Activated T-cell treated with anti-CD3 and anti-CD28 coated beads, Interleukin-2, amount 50 U/mL, for 24 hours (primary cell): ENCODE measurements around the gene LDHD.
"Not testable (repeated sequence)": the region's sequence is repeated elsewhere in the genome, so short reads cannot be mapped to it uniquely, and the experiment has no call there.

Source experiments
- DNase-seq: peaks from one replicate; pipeline ENCODE4 v3.0.0-alpha.2; 2020
- H3K27ac Mint-ChIP-seq: 2 replicates; pipeline ENCODE4 v1.8.0; 2020; ENCODE audit warnings: mild to moderate bottlenecking, mixed read lengths
- H3K27me3 Mint-ChIP-seq: 2 replicates; pipeline ENCODE4 v1.8.0; 2020; ENCODE audit warnings: mixed read lengths
- H3K36me3 Mint-ChIP-seq: 2 replicates; pipeline ENCODE4 v1.8.0; 2020; ENCODE audit warnings: low read depth, mixed read lengths
- H3K4me1 Mint-ChIP-seq: 2 replicates; pipeline ENCODE4 v1.8.0; 2020; ENCODE audit warnings: low read depth, mixed read lengths
- H3K4me3 Mint-ChIP-seq: 2 replicates; pipeline ENCODE4 v1.8.0; 2020; ENCODE audit warnings: mild to moderate bottlenecking, moderate library complexity, mixed read lengths
- H3K9me3 Mint-ChIP-seq: 2 replicates; pipeline ENCODE4 v1.8.0; 2020; ENCODE audit warnings: mixed read lengths

The LDHD gene

DNA sequence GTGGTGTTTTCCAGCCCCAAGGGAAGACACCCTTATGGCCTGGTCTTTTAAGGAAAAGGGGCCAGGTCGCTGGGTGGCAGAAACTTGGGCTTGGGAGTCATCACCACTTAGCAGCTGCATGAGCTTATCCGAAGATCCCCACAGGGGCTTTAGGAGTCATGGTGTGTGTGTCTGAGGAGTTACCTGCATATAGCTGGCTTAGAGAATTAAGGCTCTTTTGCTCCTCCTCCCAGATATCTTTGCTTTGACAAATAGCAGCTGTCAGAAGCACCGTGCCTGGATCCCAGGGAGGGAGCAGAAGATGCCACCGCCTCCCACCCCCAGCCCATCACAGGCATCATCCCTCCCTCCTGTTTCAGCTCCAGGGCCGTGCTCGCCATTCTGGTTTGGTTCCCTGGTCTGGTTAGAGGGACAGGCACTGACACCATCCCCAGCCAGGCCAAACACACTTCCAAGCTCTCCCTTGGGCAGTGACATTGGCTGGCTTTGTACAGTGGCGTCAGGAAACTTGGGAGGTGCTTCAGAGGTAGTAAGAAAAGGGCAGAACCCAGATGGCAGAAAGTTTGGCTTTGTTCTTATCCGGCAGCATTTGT lies 17.4 kb downstream of the LDHD start:
- Mint-ChIP-seq H3K27me3 (no peaks in the 10 kb centered on the region), H3K4me3 (peak overlapping the region; percentile 63), H3K27ac (peak overlapping the region; percentile 92), H3K36me3 (peaks cover 20% of the 10 kb centered on the region), H3K4me1 (peaks cover 62% of the 10 kb centered on the region), H3K9me3 (peaks cover 3% of the 10 kb centered on the region)
- DNase-seq = no peak

DNA sequence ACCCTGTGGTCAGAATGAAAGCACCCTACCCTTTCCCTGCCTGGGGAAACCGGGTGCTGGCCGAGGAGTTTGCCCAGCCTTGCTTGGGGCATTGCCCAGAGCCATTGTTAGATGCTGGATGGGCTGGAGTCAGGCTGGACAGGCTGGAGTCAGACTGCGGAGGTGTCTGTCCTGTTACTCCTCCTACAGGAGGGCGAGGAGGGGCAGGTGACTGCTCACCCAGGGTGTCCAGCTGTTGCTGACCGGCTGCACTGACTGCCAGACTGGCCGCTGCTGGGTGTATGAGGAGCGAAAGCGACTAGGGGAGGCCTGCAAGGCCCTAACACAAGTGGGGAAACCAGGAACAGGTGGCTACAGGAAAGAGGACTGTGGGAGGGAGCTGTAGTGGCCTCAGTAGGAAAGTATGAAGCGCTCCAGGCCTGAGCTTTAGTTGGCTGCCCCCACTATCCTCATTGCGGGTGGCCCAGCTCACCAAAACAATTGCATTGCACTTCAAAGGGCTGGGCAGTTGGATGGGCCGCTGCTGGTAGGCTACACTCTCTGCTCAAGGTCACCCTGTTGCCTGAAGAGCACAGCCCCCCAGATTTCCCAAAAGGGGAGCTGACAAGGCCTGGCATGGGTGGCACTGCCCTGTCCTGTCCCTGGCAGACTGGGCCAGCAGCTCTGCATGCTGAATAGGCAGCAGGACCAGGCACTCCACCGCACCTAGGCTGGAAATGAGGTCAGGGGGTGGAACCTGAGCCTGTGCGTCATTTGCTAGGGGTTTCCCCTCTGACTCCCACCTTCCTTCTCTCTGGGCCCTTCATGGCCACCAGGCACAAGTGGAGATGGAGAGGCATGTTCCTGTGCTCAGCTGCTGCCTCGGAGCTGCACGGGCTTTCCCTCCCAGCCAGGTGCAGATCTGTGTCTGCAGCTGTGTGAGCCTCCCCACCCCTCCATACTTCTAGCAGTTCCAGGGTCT lies 18.4 kb downstream of the LDHD start:
- Mint-ChIP-seq H3K4me1 (peaks cover 65% of the 10 kb centered on the region), H3K4me3 (peak overlapping the region; percentile 63), H3K27me3 (no peaks in the 10 kb centered on the region), H3K36me3 (peaks cover 20% of the 10 kb centered on the region), H3K9me3 (no peaks in the 10 kb centered on the region), H3K27ac (peak overlapping the region; percentile 92)
- DNase-seq = peak; percentile 81

DNA sequence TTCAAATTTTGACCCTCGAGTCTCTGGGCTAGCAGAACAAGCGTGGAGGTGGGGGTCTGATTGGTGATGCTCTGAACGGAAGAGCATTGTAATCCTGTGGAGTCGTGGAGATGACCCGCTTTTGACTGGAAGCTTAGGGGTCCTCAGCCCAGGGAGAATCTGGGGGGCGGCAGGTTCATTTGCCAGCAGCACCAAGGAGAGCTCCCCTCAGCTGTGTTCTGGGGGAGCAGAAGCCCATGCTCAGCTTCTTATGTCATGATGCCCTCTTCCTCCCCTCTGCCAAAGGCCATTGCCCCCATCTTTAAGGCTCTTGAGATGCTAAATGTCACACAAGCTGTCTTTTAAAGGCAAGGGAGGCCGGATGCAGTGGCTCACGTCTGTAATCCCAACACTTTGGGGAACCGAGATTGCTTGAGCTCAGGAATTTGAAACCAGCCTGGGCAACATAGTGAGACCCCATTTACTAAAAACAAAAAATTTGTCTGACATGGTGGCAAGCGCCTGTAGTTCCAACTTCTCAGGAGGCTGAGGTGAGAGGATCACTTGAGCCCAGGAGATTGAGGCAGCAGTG lies 19.3 kb downstream of the LDHD start:
- peaks cover 72% of the 10 kb centered on the region for H3K4me1 Mint-ChIP-seq
- H3K27me3 Mint-ChIP-seq = no peaks in the 10 kb centered on the region
- H3K4me3 Mint-ChIP-seq = peak overlapping the region; percentile 15
- H3K9me3 Mint-ChIP-seq = no peaks in the 10 kb centered on the region
- no peak for DNase-seq
- H3K36me3 Mint-ChIP-seq = peaks cover 15% of the 10 kb centered on the region
- peak overlapping the region; percentile 88 for H3K27ac Mint-ChIP-seq

DNA sequence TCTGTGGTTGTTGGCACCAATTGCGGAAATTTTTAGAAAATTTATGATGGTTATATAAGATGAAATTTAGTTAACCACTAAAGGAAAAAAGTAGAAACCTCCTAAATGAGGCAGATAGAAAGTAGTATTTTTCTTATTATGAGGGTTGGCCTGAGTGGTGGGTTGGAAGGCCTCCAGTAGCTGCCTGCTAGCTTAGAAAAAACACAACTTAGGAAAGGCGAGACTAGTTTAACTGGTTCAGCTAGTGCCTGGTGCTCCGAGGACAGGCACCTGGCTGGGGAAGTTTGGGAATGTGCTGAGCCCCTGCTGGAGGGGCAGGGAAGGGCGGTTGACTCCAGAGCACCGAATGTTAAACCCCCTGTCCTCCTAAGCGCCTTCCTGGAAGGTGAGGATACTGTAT lies 19.9 kb downstream of the LDHD start:
- H3K4me1 Mint-ChIP-seq = peaks cover 72% of the 10 kb centered on the region
- peak overlapping the region; percentile 15 for H3K4me3 Mint-ChIP-seq
- peak overlapping the region; percentile 88 for H3K27ac Mint-ChIP-seq
- no peaks in the 10 kb centered on the region for H3K27me3 Mint-ChIP-seq
- no peaks in the 10 kb centered on the region for H3K9me3 Mint-ChIP-seq
- H3K36me3 Mint-ChIP-seq = peaks cover 15% of the 10 kb centered on the region
- DNase-seq = no peak

DNA sequence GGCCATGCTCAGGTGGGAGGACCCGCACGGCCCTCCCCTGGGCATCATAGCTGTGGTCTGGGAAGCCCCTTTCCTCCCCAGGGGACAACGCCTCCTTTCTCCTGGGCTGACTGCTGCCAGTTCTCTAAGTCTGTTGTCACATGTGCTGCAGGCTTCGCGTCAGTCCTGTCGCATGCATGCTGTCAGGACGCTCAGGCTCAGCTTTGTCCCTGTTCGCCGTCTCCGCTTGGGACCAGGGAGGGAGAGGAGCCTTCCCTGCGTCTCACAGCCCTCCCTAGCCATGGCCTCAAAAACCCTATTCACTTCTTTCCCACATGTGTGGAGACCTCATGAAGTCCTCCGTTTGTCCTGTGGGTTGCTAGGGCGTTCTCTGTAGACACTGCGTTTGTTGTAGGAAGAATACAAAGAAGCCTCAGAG lies 21.4 kb downstream of the LDHD start:
- peak overlapping the region; percentile 0 for H3K27ac Mint-ChIP-seq
- peaks cover 67% of the 10 kb centered on the region for H3K4me1 Mint-ChIP-seq
- H3K9me3 Mint-ChIP-seq = no peaks in the 10 kb centered on the region
- no peak overlapping the region for H3K4me3 Mint-ChIP-seq
- H3K36me3 Mint-ChIP-seq = peaks cover 15% of the 10 kb centered on the region
- H3K27me3 Mint-ChIP-seq = no peaks in the 10 kb centered on the region
- DNase-seq = no peak

DNA sequence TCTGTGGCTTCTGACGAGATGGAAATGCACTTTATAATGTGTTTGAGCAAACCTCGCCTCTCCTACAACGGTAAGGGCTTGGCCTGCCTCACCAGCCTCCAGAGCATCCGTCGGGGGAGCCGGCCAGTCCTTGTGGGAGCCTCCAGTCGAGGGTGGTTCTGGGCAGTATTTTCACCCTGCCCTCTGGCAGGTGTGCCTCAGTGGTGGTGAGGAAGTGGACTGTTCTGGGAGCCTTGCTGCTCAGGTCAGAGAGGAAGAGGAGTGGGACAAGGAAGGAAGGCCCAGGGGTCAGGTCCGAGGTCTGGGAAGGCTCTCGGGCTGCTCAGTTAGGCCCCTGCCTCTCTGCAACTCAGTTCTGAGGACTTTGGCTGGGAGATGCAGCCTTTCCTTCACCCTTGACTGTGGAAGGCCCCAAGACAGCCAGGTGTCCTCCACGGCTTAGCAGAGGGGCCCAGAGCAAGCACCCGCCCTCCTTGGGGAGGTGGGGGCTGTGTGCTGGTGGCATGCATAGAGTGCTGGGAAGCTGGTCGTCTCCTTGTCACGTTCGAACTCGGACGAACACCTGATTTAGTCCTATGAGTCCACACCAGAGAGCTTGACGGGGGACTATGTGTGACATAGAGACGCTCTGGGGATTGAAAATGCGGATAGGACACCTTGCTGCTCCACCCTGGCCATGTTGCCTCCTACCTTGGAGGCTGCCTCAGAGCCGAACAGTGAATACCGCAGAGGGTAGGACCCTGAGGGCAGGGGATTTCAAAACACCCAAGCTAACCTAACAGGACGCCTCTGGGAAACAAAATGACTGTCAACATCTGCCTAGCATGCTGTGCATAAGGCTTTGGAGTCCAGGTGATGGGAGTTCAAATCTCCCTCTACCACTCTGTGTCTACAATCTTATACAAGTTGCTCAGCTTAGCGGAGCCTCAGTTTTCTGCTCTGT lies 22.7 kb downstream of the LDHD start:
- Mint-ChIP-seq H3K9me3 (no peaks in the 10 kb centered on the region), H3K4me1 (peaks cover 63% of the 10 kb centered on the region), H3K4me3 (no peak overlapping the region), H3K27ac (peak overlapping the region; percentile 59), H3K36me3 (peaks cover 15% of the 10 kb centered on the region), H3K27me3 (no peaks in the 10 kb centered on the region)
- no peak for DNase-seq

DNA sequence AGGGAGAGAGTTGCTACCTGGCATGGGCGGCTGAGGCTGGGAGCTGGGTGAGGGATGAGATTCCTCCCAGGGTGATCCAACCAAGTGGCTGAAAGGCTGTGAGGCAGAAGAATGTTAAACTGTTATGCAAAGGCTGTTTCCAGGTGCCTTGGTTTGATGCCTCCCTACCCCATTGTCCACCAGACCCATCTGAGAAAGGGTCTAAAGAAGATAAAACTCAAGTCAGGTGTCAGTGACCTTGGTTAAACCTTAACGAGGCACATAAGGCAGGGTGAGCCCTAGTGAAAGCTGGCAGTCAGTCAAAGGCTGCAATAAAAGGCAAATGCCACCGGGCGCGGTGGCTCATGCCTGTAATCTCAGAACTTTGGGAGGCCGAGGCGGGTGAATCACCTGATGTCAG lies 23.8 kb downstream of the LDHD start:
- Mint-ChIP-seq H3K36me3 (peaks cover 15% of the 10 kb centered on the region), H3K4me3 (no peak overlapping the region), H3K9me3 (no peaks in the 10 kb centered on the region), H3K27me3 (no peaks in the 10 kb centered on the region), H3K27ac (no peak overlapping the region), H3K4me1 (peaks cover 60% of the 10 kb centered on the region)
- DNase-seq = no peak

DNA sequence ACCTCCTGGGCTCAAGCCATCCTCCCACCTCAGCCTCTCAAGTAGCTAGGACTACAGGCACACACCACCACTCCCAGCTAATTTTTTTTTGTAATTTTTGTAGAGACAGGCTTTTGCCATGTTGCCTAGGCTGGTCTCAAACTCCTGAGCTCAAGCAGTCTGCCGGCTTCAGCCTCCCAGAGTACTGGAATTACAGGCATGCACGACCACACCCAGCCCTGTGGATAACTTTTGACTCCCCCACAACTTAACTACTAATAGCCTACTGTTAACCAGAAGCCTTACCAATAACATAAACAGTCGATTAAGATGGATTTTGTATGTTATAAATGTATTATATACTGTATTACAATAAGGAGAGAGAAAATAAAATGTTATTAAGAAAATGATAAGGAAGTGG lies 25.0 kb downstream of the LDHD start:
- Mint-ChIP-seq H3K4me1 (peaks cover 52% of the 10 kb centered on the region), H3K36me3 (peaks cover 11% of the 10 kb centered on the region)
- H3K4me3 Mint-ChIP-seq, DNase-seq, H3K27ac Mint-ChIP-seq, H3K9me3 Mint-ChIP-seq, H3K27me3 Mint-ChIP-seq: not testable (repeated sequence)

DNA sequence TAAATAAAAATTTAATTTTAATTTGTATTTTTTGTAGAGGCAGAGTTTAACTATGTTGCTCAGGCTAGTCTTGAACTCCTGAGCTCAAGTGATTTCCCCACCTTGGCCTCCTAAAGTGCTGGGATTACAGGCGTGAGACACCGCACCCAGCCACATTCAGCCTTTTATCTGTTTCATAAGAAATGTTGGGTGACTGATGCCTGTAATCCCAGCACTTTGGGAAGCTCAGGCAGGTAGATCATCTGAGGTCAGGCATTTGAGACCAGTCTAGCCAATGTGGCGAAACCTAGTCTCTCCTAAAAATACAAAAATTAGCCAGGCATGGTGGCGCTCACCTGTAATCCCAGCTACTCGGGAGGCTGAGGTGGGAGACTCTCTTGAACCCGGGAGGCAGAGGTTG lies 25.7 kb downstream of the LDHD start:
- not testable (repeated sequence) for H3K4me3 Mint-ChIP-seq, H3K27me3 Mint-ChIP-seq, DNase-seq, H3K27ac Mint-ChIP-seq, H3K9me3 Mint-ChIP-seq
- peaks cover 11% of the 10 kb centered on the region for H3K36me3 Mint-ChIP-seq
- peaks cover 51% of the 10 kb centered on the region for H3K4me1 Mint-ChIP-seq

DNA sequence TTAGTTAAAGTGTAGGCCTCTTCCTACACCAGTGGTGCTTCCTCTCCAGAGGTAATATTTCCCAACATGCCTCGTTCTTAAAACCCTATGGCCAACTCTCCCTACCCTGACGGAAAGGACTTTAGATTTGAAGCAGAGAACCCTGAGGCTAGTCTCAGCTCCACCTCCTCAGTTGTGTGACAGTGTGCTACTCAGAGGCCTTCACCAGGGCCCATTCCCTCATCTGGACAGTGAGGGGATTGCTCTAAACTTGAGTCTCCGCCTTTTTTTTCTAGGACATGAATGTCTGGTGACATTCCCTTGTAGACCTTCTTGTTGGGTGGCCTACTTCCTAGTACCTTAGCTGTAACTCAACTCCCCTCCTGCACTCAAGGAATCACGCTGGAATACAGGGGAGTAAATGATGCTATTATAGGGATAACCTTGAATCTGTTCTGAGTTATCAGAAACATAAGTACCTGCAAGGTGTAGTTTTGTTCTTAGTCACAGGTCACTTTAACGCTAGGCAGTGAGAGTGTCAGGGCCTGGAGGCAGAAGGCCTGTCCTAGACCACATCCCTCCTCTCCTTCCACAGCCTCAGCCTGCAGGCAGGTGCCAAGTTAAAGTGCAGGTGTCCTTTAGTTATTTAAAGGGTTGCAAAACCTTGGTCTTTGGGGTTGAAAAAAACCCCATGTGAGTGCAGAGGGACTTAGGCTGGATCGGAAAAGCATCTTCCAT lies 26.9 kb downstream of the LDHD start:
- Mint-ChIP-seq H3K27ac (no peak overlapping the region), H3K27me3 (no peaks in the 10 kb centered on the region), H3K4me3 (no peak overlapping the region), H3K4me1 (peaks cover 45% of the 10 kb centered on the region), H3K36me3 (peaks cover 5% of the 10 kb centered on the region), H3K9me3 (no peaks in the 10 kb centered on the region)
- DNase-seq = no peak

DNA sequence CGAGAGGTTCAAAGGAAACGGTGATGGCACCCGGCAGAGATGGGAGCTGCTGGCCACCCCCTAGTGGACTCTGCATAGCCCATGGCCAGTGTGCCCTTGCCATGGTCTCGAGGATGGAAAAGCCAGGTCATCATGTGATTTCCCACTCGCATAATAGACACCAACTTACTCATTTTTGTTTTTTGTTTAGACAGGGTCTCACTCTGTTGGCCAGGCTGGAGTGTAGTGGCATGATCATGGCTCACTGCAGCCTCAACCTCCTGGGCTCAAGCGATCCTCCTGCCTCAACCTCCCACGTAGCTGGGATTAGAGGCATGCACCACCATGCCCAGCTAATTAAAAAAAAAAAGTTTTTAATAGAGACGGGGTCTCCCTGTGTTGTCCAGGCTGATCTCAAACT lies 27.6 kb downstream of the LDHD start:
- peaks cover 50% of the 10 kb centered on the region for H3K4me1 Mint-ChIP-seq
- H3K27me3 Mint-ChIP-seq = no peaks in the 10 kb centered on the region
- peaks cover 2% of the 10 kb centered on the region for H3K36me3 Mint-ChIP-seq
- H3K9me3 Mint-ChIP-seq = no peaks in the 10 kb centered on the region
- no peak overlapping the region for H3K4me3 Mint-ChIP-seq
- no peak for DNase-seq
- H3K27ac Mint-ChIP-seq = no peak overlapping the region

DNA sequence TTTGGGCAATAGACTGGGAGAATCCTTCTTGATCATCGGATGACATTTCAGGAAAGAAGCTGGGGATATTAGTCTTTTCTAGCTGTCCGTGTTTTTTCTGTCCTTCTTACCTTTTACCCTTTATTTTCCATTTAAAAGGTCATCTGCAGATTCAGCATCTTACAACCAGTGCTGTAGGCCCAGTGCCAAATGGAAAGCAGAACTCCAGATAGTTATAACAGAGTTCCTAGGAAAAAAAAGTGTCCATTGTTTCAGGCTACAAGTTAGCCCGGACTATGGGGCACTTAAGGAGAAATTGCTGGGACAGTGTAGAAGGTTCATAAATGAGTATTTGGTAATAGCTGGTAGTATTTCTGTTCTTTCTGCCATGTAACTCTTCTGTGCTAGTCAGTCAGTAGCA lies 28.4 kb downstream of the LDHD start:
- no peaks in the 10 kb centered on the region for H3K27me3 Mint-ChIP-seq

DNA sequence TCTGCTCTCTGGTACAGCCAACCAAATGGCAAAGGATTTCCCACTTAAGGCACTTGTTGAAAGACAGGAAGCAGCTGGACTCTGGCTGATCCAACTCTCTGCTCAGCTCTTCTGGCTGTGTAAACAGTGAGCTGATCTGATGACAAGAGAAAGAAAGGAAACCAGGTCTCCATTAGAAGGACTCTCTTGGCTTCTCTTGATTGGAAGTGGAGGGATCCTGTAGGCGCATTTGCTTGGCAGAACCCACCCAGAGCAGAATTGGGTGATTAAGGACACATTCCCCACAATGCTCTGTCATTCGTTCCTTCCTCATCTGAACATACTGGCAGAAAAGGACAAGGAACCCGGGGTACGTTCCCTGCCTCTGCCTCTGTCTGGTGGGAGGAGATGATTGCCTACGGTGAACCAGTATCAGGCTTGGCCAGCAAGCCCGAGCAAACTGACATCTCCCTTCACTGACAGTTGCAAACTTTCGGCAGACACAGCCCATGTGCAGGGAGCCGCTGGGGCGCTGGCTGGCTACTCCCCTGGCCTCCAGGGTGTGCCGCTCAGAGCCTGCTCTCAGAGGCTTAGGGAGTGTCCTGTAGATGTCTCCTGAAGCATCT lies 29.1 kb downstream of the LDHD start:
- no peak overlapping the region for H3K4me3 Mint-ChIP-seq
- DNase-seq = no peak

More for the DNA sequence above, 28.4 kb downstream of the LDHD start:
- DNase-seq = no peak
- H3K9me3 Mint-ChIP-seq = no peaks in the 10 kb centered on the region
- no peak overlapping the region for H3K27ac Mint-ChIP-seq
- peaks cover 48% of the 10 kb centered on the region for H3K4me1 Mint-ChIP-seq
- H3K36me3 Mint-ChIP-seq = no peaks in the 10 kb centered on the region
- H3K4me3 Mint-ChIP-seq = no peak overlapping the region

More for the DNA sequence above, 29.1 kb downstream of the LDHD start:
- H3K27ac Mint-ChIP-seq = no peak overlapping the region
- no peaks in the 10 kb centered on the region for H3K27me3 Mint-ChIP-seq
- H3K36me3 Mint-ChIP-seq = no peaks in the 10 kb centered on the region
- H3K4me1 Mint-ChIP-seq = peaks cover 43% of the 10 kb centered on the region
- no peaks in the 10 kb centered on the region for H3K9me3 Mint-ChIP-seq
